B cell (primary cell): Measurements from ENCODE around the gene VTI1A. TPM values are rescaled to one million over a fixed set of nuclear protein-coding genes. Genes with fewer than 3 reads are reported as not detected.

Experiments used
- ATAC-seq: fragments of 200-7000 bp; cut with Tn5 transposase; one replicate; pipeline ENCODE4 v1.10.0; 2021; ENCODE audit warnings: low read depth, mild to moderate bottlenecking, moderate number of reproducible peaks, moderate library complexity
- CTCF ChIA-PET: fragments of 350-600 bp; sonication (Branson Sonifier 250); formaldehyde crosslinking; loops from one replicate; lab custom pipeline; 2021; ENCODE audit warnings: antibody characterized with exemption, inconsistent platforms; lab: Charles Lee
- POLR2A ChIA-PET: fragments of 350-600 bp; sonication (Branson Sonifier 250); formaldehyde crosslinking; loops from one replicate; lab custom pipeline; 2021; ENCODE audit warnings: antibody characterized with exemption; lab: Charles Lee
- DNase-seq: peaks from one replicate; pipeline ENCODE4 v3.0.0; 2013
- H2AFZ ChIP-seq: 2 replicates; pipeline ENCODE4 v1.6.1; 2012; ENCODE audit warnings: mild to moderate bottlenecking, low read depth, low read length; ENCODE audit not compliant: insufficient read depth, poor library complexity, severe bottlenecking
- H3K27ac ChIP-seq, 2 donors: 1 replicate in 1 of 2; 2 replicates in 1 of 2; pipeline ENCODE4 v1.5.1; 2012 to 2013; ENCODE audit warnings: low read length in 2 of 2, mild to moderate bottlenecking in 2 of 2, moderate library complexity in 1 of 2
- H3K27me3 ChIP-seq, 4 experiments: fragments of 200-600 bp in 1 of 4; sonication (generic) in 1 of 4; replicated peaks in 1 of 4; 1 replicate in 2 of 4; 2 replicates in 2 of 4; pipeline versions ENCODE4 v1.6.1 to v1.7.0; 2013 to 2016; ENCODE audit warnings: low read length in 3 of 4, mild to moderate bottlenecking in 2 of 4, mixed read lengths in 1 of 4, moderate library complexity in 1 of 4; ENCODE audit not compliant: insufficient read depth in 4 of 4, control insufficient read depth in 3 of 4; ENCODE audit errors: control extremely low read depth in 1 of 4
- H3K36me3 ChIP-seq, 2 experiments: replicated peaks in 1 of 2; 1 replicate in 1 of 2; 2 replicates in 1 of 2; pipeline versions ENCODE4 v1.6.1 to v1.7.1; 2013; ENCODE audit warnings: low read length in 1 of 2; ENCODE audit not compliant: insufficient read depth in 2 of 2, control insufficient read depth in 1 of 2; ENCODE audit errors: control extremely low read depth in 1 of 2, extremely low read depth in 1 of 2
- H3K4me1 ChIP-seq, 2 donors: fragments of 200-600 bp in 1 of 2; sonication (generic) in 1 of 2; 1 replicate in 1 of 2; 2 replicates in 1 of 2; pipeline versions ENCODE4 v1.5.1 to v1.6.1; 2013 to 2017; ENCODE audit warnings: low read length in 2 of 2; ENCODE audit not compliant: control insufficient read depth in 2 of 2, insufficient read depth in 2 of 2
- H3K4me2 ChIP-seq: replicated peaks from 2 replicates; pipeline ENCODE3; 2012; ENCODE audit warnings: mild to moderate bottlenecking, low read depth, low read length; ENCODE audit not compliant: poor library complexity, severe bottlenecking
- H3K4me3 ChIP-seq, 5 experiments: fragments of 200-600 bp in 1 of 5; sonication (generic) in 1 of 5; 1 replicate in 3 of 5; 2 replicates in 2 of 5; pipeline versions ENCODE4 v1.5.1 to v1.7.0; 2011 to 2016; ENCODE audit warnings: low read length in 4 of 5, mild to moderate bottlenecking in 4 of 5, low read depth in 2 of 5, control low read depth in 1 of 5, moderate library complexity in 1 of 5; ENCODE audit not compliant: insufficient read depth in 1 of 5; ENCODE audit errors: control extremely low read depth in 1 of 5, extremely low read depth in 1 of 5
- H3K79me2 ChIP-seq: fragments of 200-600 bp; sonication (generic); one replicate; pipeline ENCODE4 v1.6.0; 2016; ENCODE audit warnings: low read length; ENCODE audit not compliant: control insufficient read depth, insufficient read depth
- H3K9ac ChIP-seq: fragments of 200-600 bp; sonication (generic); 2 replicates; pipeline ENCODE4 v1.6.1; 2017; ENCODE audit warnings: mild to moderate bottlenecking, low read length, moderate library complexity
- H3K9me3 ChIP-seq, 3 donors: one replicate each; pipeline versions ENCODE4 v1.6.1 to v1.7.1; 2013; ENCODE audit warnings: low read length in 2 of 3; ENCODE audit not compliant: control insufficient read depth in 2 of 3, insufficient read depth in 1 of 3; ENCODE audit errors: control extremely low read depth in 1 of 3
- H4K20me1 ChIP-seq: 2 replicates; pipeline ENCODE4 v1.6.0; 2012; ENCODE audit warnings: mild to moderate bottlenecking, low read length; ENCODE audit not compliant: insufficient read depth, control insufficient read depth, poor library complexity, severe bottlenecking
- H3K27ac Mint-ChIP-seq: one replicate; pipeline ENCODE4 v1.8.0; 2021; ENCODE audit warnings: mixed read lengths
- H3K27me3 Mint-ChIP-seq: one replicate; pipeline ENCODE4 v1.8.0; 2021; ENCODE audit warnings: mixed read lengths
- H3K4me1 Mint-ChIP-seq: one replicate; pipeline ENCODE4 v1.8.0; 2021; ENCODE audit warnings: mixed read lengths
- H3K4me3 Mint-ChIP-seq: one replicate; pipeline ENCODE4 v1.8.0; 2021; ENCODE audit warnings: mixed read lengths
- H3K9me3 Mint-ChIP-seq: one replicate; pipeline ENCODE4 v1.8.0; 2022; ENCODE audit warnings: mixed read lengths; ENCODE audit not compliant: insufficient read depth
- CTCF ChIP-seq: fragments of 200-600 bp; IDR thresholded peaks from one replicate; pipeline ENCODE4 v1.8.0; 2022; ENCODE audit warnings: antibody characterized with exemption, mild to moderate bottlenecking
- EZH2 ChIP-seq: IDR thresholded peaks from 2 replicates; pipeline ENCODE4 v1.6.1; 2012; ENCODE audit warnings: borderline replicate concordance, low read depth, mild to moderate bottlenecking, moderate library complexity, low read length; ENCODE audit not compliant: insufficient read depth, poor library complexity, severe bottlenecking
- WGBS: methylation state at CpG from one replicate; pipeline ENCODE4 v1.1.5; 2013; ENCODE audit warnings: missing lambda C conversion rate; ENCODE audit not compliant: insufficient coverage; 5-methylcytosine and 5-hydroxymethylcytosine counted together
- intact Hi-C: fragments of 100-400 bp; cut with micrococcal nuclease; formaldehyde crosslinking; loops from one replicate; pipeline ENCODE4 v1.10.0; 2022
- polyA plus RNA-seq: library from polyadenylated mRNA; depleted of rRNA; stranded (reverse); fragments of >200 nt; gene quantifications from 2 replicates; pipeline ENCODE4 v1.2.3, GENCODE V29; 2012
- total RNA-seq, 2 donors: library from RNA; stranded (reverse); fragments of 120-200 nt in 1 of 2; gene quantifications; 1 replicate in 1 of 2; 2 replicates in 1 of 2; pipeline versions ENCODE4 v1.2.3 to v1.2.4, GENCODE V29; 2013 to 2022

Gene VTI1A
- total and polyA plus RNA-seq, 2 donors (not counting 1 experiment from before 2014, with no cell fraction given): 20.0 to 84.1 TPM

- Histone ChIP-seq H3K4me2 (no peak overlapping the region), H3K27me3 (no peaks in the 10 kb centered on the region), H3K79me2 (no peaks in the 10 kb centered on the region), H4K20me1 (no peaks in the 10 kb centered on the region), H3K9ac (no peak overlapping the region), H3K36me3 (no peaks in the 10 kb centered on the region), H3K9me3 (no peaks in the 10 kb centered on the region), H3K4me1 (no peaks in the 10 kb centered on the region), H2AFZ (no peak overlapping the region), H3K27ac (no peak overlapping the region), H3K4me3 (no peak overlapping the region)
- H3K27ac Mint-ChIP-seq: no peak overlapping the region
- intact Hi-C loops: no loop called here
- H3K4me3 Mint-ChIP-seq: no peak overlapping the region
- WGBS: 90% methylated on average over 1 of the region's 2 CpGs
- no peak for TF ChIP-seq CTCF
- no peak for TF ChIP-seq EZH2
- H3K9me3 Mint-ChIP-seq: no peaks in the 10 kb centered on the region
- ATAC-seq (no peak), DNase-seq (no peak)
- ChIA-PET CTCF (interaction anchor here (1.2 kb wide), 1 partner anchor 286 kb away, joined by 5 read pairs; no protein-coding TSS in a partner anchor), POLR2A (no interaction called here)
- H3K27me3 Mint-ChIP-seq: no peaks in the 10 kb centered on the region
- H3K4me1 Mint-ChIP-seq: no peaks in the 10 kb centered on the region
Measured at GRCh38 chr10:112758961-112759360, 311.9 kb downstream of the VTI1A start.

- H3K27ac ChIP-seq: no peak overlapping the region
- DNase-seq (no peak), ATAC-seq (no peak)
- no peaks in the 10 kb centered on the region for H3K9me3 ChIP-seq
- H3K4me3 ChIP-seq: no peak overlapping the region
- H3K36me3 ChIP-seq: no peaks in the 10 kb centered on the region
- 98% methylated on average over 6 of the region's 7 CpGs for WGBS
- H3K4me1 Mint-ChIP-seq: no peaks in the 10 kb centered on the region
- H3K27ac Mint-ChIP-seq: no peak overlapping the region
- H3K79me2 ChIP-seq: no peaks in the 10 kb centered on the region
- H3K27me3 Mint-ChIP-seq: no peaks in the 10 kb centered on the region
- intact Hi-C loops: no loop called here
- no peaks in the 10 kb centered on the region for H3K27me3 ChIP-seq
- H3K4me1 ChIP-seq: no peaks in the 10 kb centered on the region
- no peaks in the 10 kb centered on the region for H4K20me1 ChIP-seq
- H3K9ac ChIP-seq: no peak overlapping the region
- TF ChIP-seq EZH2 (no peak), CTCF (no peak)
- H3K4me2 ChIP-seq: no peak overlapping the region
- ChIA-PET CTCF (interaction anchor here (1.2 kb wide), 1 partner anchor 287 kb away, joined by 5 read pairs; no protein-coding TSS in a partner anchor), POLR2A (no interaction called here)
- H2AFZ ChIP-seq: no peak overlapping the region
- H3K9me3 Mint-ChIP-seq: no peaks in the 10 kb centered on the region
- H3K4me3 Mint-ChIP-seq: no peak overlapping the region
Measured at GRCh38 chr10:112759496-112759895, 312.5 kb downstream of the VTI1A start.
